ENCODE measurements around the gene BLOC1S5. TPM values are rescaled to one million over a fixed set of nuclear protein-coding genes. Genes with fewer than 3 reads are reported as not detected.

Gene BLOC1S5
- polyA plus RNA-seq, 1 donor (not counting 4 experiments of a cell fraction or from before 2014, with no cell fraction given): 8.8 TPM

DNA sequence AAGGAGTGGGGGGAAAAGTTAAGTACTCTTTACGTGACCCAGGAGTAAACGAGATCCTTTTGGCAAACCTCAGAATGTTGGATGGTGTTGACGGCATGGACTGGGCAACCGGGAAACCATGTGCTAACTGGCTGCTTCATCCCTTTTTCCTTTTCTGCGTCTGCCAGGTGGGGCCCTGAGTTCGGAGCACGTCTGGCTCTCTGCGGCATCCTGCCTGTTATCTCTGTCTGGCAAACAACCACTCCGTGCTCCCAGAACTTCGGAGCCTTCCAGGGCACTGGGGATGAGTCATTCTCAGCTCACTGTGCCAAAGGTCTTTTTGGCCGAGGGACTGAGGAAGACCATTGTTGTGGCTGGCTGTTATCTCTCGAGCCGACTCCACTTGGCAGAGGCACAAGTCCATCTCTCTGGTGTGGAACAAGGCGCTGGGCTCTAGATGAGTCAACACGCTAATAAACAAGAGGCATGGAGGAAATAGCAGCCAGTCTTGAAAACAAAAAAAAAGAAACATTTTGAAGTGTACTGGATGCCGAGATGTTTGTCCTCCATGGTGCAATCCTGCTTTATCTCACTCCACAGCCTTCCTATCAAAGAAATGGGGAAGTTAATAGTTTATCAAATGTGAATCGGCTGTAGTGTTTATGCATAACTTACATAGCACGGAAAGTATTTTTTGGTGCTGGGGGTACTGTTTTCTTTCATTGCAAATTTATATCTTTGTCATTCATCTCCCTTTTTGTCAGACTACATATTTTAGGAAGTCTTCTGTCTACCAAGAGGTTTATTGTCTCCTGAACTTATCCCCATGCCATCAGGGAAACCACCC, 89.0 kb downstream of the BLOC1S5 start:
- Histone ChIP-seq H4K20me1 (ENCODE audit: control insufficient read depth, extremely low read depth, insufficient read depth, low read length) (no peaks in the 10 kb centered on the region), H3K27me3 (ENCODE audit: control insufficient read depth, extremely low read depth, insufficient read depth, low read length) (no peaks in the 10 kb centered on the region), H3K79me2 (ENCODE audit: control insufficient read depth, insufficient read depth, low read length) (no peaks in the 10 kb centered on the region), H2AFZ (ENCODE audit: control insufficient read depth, low read length) (no peak overlapping the region), H3K9me1 (ENCODE audit: control insufficient read depth, extremely low read depth, insufficient read depth, low read length) (no peaks in the 10 kb centered on the region), H3K4me2 (ENCODE audit: control insufficient read depth, extremely low read depth, insufficient read depth, low read depth, low read length) (peak overlapping the region; percentile 42), H3K9me3 (ENCODE audit: control insufficient read depth, low read depth, low read length) (no peaks in the 10 kb centered on the region), H3K27ac (ENCODE audit: control insufficient read depth, insufficient read depth, low read length) (no peak overlapping the region), H3K36me3 (ENCODE audit: control insufficient read depth in 2 of 2, extremely low read depth in 1 of 2, insufficient read depth in 2 of 2, low read length in 2 of 2) (no peaks in the 10 kb centered on the region), H3K4me1 (ENCODE audit: control insufficient read depth, extremely low read depth, insufficient read depth, low read length) (peaks cover 3% of the 10 kb centered on the region), H3K4me3 (ENCODE audit: control insufficient read depth in 2 of 3, extremely low read depth in 1 of 3, insufficient read depth in 2 of 3, low read depth in 1 of 3, low read length in 3 of 3) (no peak overlapping the region), H3K9ac (ENCODE audit: control insufficient read depth, extremely low read depth, insufficient read depth, low read length) (no peak overlapping the region)
- TF ChIP-seq, protein P1, sequence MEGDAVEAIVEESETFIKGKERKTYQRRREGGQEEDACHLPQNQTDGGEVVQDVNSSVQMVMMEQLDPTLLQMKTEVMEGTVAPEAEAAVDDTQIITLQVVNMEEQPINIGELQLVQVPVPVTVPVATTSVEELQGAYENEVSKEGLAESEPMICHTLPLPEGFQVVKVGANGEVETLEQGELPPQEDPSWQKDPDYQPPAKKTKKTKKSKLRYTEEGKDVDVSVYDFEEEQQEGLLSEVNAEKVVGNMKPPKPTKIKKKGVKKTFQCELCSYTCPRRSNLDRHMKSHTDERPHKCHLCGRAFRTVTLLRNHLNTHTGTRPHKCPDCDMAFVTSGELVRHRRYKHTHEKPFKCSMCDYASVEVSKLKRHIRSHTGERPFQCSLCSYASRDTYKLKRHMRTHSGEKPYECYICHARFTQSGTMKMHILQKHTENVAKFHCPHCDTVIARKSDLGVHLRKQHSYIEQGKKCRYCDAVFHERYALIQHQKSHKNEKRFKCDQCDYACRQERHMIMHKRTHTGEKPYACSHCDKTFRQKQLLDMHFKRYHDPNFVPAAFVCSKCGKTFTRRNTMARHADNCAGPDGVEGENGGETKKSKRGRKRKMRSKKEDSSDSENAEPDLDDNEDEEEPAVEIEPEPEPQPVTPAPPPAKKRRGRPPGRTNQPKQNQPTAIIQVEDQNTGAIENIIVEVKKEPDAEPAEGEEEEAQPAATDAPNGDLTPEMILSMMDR (optimal IDR thresholded peaks at IDR 0.05 in 1 of 3, IDR thresholded peaks at IDR 0.05 in 1 of 3, conservative IDR thresholded peaks at IDR 0.05 in 1 of 3; ENCODE audit: extremely low read depth in 1 of 3, insufficient read depth in 2 of 3, low read length in 3 of 3): no peak
- TF ChIP-seq EZH2 (IDR thresholded peaks at IDR 0.05; ENCODE audit: low read length): no peak
- FAIRE-seq (no peak), DNase-seq (ENCODE audit: low read depth, low spot score) (peak; percentile 44)
- dilution Hi-C loops (cut with MboI; ENCODE audit: extremely low pct_ligation_motif_present, low sequenced_read_pairs): no loop called here

DNA sequence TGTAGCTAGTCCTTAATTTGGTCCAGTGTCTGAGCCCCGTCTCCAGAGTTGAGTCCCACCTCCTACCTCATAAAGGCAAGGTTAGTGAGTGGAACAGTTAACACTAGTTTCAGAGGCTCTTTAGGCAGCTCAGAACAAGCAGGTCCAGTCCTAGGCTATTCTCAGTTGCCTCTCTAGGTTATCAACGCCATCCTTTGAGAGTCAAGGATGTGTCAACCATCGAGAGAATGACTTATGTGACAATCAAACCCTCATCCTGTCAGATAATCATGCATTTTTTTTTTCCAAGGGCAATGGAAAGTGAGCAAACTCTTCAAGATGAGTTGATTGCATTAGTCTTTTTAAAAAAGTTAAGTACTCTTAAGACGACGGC, 89.6 kb downstream of the BLOC1S5 start:
- Histone ChIP-seq H3K9me3 (ENCODE audit: control insufficient read depth, low read depth, low read length) (no peaks in the 10 kb centered on the region), H3K27ac (ENCODE audit: control insufficient read depth, insufficient read depth, low read length) (no peak overlapping the region), H3K9me1 (ENCODE audit: control insufficient read depth, extremely low read depth, insufficient read depth, low read length) (no peaks in the 10 kb centered on the region), H3K4me1 (ENCODE audit: control insufficient read depth, extremely low read depth, insufficient read depth, low read length) (peaks cover 3% of the 10 kb centered on the region), H2AFZ (ENCODE audit: control insufficient read depth, low read length) (no peak overlapping the region), H4K20me1 (ENCODE audit: control insufficient read depth, extremely low read depth, insufficient read depth, low read length) (no peaks in the 10 kb centered on the region), H3K27me3 (ENCODE audit: control insufficient read depth, extremely low read depth, insufficient read depth, low read length) (no peaks in the 10 kb centered on the region), H3K9ac (ENCODE audit: control insufficient read depth, extremely low read depth, insufficient read depth, low read length) (no peak overlapping the region), H3K4me3 (ENCODE audit: control insufficient read depth in 2 of 3, extremely low read depth in 1 of 3, insufficient read depth in 2 of 3, low read depth in 1 of 3, low read length in 3 of 3) (no peak overlapping the region), H3K79me2 (ENCODE audit: control insufficient read depth, insufficient read depth, low read length) (no peaks in the 10 kb centered on the region), H3K36me3 (ENCODE audit: control insufficient read depth in 2 of 2, extremely low read depth in 1 of 2, insufficient read depth in 2 of 2, low read length in 2 of 2) (no peaks in the 10 kb centered on the region), H3K4me2 (ENCODE audit: control insufficient read depth, extremely low read depth, insufficient read depth, low read depth, low read length) (no peak overlapping the region)
- no peak for TF ChIP-seq EZH2 (IDR thresholded peaks at IDR 0.05; ENCODE audit: low read length)
- TF ChIP-seq, protein P1 (optimal IDR thresholded peaks at IDR 0.05 in 1 of 3, IDR thresholded peaks at IDR 0.05 in 1 of 3, conservative IDR thresholded peaks at IDR 0.05 in 1 of 3; ENCODE audit: extremely low read depth in 1 of 3, insufficient read depth in 2 of 3, low read length in 3 of 3): no peak
- DNase-seq (ENCODE audit: low read depth, low spot score) (no peak), FAIRE-seq (no peak)
- dilution Hi-C loops (cut with MboI; ENCODE audit: extremely low pct_ligation_motif_present, low sequenced_read_pairs): no loop called here
